ENCODE data around the gene ADAMTS17.
"Not testable (repeated sequence)": the region's sequence is repeated elsewhere in the genome, so short reads cannot be mapped to it uniquely, and the experiment has no call there.

ADAMTS17 gene

GRCh38 chr15:100341750-100342560 is at the start of gene ADAMTS17:
Gene ADAMTS17 (minus strand): TSS chr15:100341975. CDS start chr15:100341899, 76 bp downstream.
- DNase-seq: peak; percentile 80 to 88 (median 86)

DNA sequence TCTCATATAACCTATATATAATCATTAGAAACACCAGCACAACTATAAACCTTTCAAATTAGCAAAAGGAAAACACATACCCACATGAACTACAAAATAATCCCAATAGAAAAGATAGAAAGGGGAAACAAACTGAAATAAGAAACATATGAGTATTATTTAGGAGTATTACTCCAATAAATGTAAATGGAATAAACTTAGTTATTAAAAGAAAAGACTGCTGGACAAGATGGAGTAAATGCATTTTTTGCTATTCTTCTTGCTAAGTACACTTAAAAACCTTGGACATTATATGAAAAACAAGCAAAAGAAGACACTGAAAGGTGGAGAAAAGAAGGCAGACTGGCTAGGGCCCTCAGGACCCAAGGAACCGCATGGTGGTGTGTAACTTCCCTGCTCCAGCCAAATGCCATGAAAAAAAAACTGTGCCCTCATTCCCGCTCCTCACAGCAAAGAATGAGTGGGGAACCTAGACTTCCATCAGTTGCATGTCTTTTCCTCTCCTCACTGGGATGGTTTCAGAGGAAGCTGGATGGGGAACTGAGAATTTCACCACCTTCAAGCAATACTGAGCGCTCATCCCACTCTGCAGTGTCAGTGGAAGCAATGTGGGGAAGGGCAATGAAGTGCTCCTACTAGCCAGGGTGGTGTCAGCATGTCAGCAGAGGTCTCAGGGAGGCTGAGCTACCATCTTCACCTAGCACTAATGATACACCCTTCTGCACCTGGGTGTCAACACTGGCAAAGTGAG is 43.7 kb upstream of the ADAMTS17 start:
- no peak for DNase-seq

DNA sequence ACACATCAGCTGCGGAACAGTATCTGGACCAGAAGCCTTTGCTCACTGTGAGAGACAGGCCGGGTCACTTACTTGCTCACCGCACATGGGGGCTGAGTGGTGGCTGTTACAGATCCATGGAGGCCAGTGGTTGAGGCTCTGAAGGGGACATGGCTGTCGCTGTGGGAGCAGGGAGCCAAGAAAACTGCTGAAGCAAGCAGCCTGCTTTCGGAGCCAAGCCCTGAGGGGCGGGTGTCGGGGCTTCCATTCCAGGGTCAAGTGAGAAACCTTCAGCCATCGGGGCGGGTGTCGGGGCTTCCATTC is 42.3 kb upstream of the ADAMTS17 start:
- no peak for DNase-seq

GRCh38 chr15:100383302-100384107 is 41.7 kb upstream of the ADAMTS17 start:
- DNase-seq: no peak

- DNase-seq: no peak
Measured at GRCh38 chr15:100373942-100374341, 32.2 kb upstream of the ADAMTS17 start.

- DNase-seq: no peak
Measured at GRCh38 chr15:100373120-100373896, 31.5 kb upstream of the ADAMTS17 start.

GRCh38 chr15:100372739-100373119 is 31.0 kb upstream of the ADAMTS17 start:
- no peak for DNase-seq

GRCh38 chr15:100355342-100355741 is 13.6 kb upstream of the ADAMTS17 start:
- no peak for DNase-seq

- no peak for DNase-seq
Measured at GRCh38 chr15:100353449-100353848, 11.7 kb upstream of the ADAMTS17 start.

DNA sequence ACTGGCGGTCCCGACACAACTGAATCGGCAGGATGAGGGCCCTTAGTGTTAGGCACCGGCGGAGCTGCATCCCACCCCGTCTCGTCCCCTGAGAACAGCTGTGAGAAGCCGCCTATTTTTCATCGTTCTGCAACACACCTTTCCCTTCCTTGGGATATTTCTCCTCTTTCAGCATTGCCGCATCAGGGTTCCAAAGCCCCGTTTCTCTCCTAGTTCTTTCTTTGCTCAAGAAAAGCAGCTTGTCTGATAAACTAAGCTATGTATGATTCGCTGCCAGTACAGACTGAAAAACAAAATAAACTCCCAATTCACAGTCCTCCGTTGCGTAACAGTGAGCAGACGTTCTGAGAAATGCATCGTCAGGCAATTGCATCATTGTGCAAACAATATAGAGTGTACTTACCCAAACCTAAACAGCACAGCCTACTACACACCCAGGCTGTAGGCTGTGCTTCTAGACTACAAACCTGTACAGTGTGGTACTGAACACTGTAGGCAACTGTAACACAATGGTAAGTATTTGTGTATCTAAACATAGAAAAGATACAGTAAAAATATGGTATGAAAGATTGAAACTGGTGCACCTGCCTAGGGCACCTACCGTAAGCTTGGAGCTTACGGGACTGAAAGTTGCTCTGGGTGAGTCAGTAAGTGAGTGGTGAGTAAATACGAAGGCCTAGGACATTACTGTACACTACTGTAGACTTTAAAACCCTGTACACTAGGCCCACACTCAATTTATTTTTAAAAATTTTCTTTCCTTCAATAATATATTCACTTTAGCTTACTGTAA is 8.9 kb upstream of the ADAMTS17 start:
- no peak for DNase-seq

GRCh38 chr15:100349696-100350433 is 8.1 kb upstream of the ADAMTS17 start:
- DNase-seq: peak; percentile 49 to 82 (median 73)

GRCh38 chr15:100349321-100349695 is 7.5 kb upstream of the ADAMTS17 start:
- no peak for DNase-seq

- no peak for DNase-seq
Measured at GRCh38 chr15:100348578-100348977, 6.8 kb upstream of the ADAMTS17 start.

DNA sequence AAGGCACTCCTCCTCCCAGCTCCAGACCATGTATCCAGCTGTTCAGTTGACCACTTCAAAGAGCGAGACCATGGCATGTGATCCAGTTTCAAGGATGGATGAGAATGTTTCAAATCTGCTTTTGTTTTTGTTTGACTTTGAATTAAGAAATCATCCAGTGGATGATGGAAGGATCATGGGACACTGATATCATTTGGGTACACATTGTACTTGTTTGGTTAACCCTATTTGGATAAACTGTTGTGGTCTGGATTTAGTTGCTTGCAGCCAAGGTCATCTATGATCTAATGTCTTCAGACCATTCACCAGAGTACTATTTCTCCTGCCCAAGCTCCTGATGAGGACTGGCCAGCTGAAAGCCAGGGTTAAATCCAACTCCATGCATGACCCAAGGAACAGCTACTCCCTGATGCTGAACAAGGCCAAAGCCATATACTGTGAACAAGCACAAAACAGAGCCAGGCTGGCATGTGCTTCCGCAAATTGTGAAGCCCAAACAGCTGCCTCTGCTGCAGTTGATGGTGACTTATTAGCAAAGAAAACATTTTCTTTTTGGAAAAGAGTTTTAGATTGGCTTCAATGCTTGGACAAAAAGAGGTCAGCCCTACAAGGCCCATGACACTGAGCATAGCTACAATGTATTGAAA is 5.2 kb upstream of the ADAMTS17 start:
- DNase-seq: no peak

- no peak for DNase-seq
Measured at GRCh38 chr15:100345438-100345837, 3.7 kb upstream of the ADAMTS17 start.

GRCh38 chr15:100343251-100343650 is 1.5 kb upstream of the ADAMTS17 start:
- no peak for DNase-seq

DNA sequence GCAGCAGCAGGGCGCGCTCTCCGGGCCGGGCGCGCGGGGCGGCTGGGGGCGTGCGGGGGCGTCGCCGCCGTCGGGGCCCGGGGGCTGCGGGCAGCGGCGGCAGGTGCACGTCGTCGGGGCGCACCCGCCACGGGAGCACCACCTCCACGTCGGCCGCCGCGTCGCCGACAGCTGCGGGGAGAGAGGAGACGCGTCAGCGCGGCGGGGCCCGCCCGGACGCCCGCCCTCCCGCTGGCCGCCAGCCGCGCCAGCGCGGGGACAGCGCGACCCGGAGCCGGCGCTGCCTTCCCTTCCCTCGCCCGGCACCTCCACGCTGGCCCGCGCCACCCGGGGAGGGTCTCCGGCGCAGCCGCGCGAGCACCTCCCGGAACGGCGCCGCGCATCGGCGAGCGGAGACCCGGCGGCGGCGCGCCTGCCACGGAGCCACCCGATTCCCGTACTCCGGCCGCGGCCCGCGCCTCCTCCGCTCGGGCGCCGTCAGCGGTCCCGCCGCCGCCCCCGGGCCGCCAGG is 481 bp downstream of the ADAMTS17 start:
- no peak for DNase-seq

GRCh38 chr15:100340721-100341238 is 995 bp downstream of the ADAMTS17 start:
- no peak for DNase-seq

DNA sequence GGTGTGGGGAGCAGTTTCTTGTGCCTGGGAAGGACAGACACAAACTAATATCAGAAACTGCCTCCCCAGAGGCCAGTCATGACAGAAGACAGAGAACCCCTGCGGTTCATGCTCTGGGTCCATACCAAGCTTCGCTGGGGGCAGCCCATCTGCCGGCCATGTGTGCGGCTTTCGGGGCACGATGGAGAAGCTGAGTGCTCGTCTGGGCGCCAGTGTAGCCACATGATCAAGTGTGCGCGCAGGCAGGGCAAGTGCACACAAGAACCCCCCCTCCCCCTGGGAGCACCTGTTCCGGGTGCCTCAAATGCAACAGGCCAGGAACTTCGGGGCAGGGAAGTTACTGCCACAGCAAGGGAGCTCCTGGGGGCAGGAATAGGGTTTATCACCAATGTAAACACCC is 1.8 kb downstream of the ADAMTS17 start:
- no peak for DNase-seq

- DNase-seq: not testable (repeated sequence)
Measured at GRCh38 chr15:100339451-100339850, 2.3 kb downstream of the ADAMTS17 start.
